Activated CD4-positive, CD25-positive, alpha-beta regulatory T cell treated with anti-CD3 and anti-CD28 coated beads, Interleukin-2, amount 50 U/mL, for 72 hours (primary cell): ENCODE data around the gene ETV6.

ENCODE experiments used
- DNase-seq: peaks from one replicate; pipeline ENCODE4 v3.0.0; 2021

ETV6 gene

GRCh38 chr12:11762723-11763326 is 113.4 kb downstream of the ETV6 start:
- no peak for DNase-seq

- DNase-seq = no peak
These were observed 114.5 kb downstream of the ETV6 start for GRCh38 chr12:11763760-11764520.

GRCh38 chr12:11764837-11765236 is 115.4 kb downstream of the ETV6 start:
- no peak for DNase-seq

- DNase-seq = no peak
These were observed 115.9 kb downstream of the ETV6 start for GRCh38 chr12:11765421-11765816.

GRCh38 chr12:11765817-11766794 is 116.6 kb downstream of the ETV6 start:
- DNase-seq = peak; percentile 59

GRCh38 chr12:11767029-11767724 is 117.7 kb downstream of the ETV6 start:
- DNase-seq = no peak

- DNase-seq = no peak
These were observed 118.3 kb downstream of the ETV6 start for GRCh38 chr12:11767798-11768197.

GRCh38 chr12:11768233-11768965 is 118.9 kb downstream of the ETV6 start:
- no peak for DNase-seq

GRCh38 chr12:11769723-11770514 is 120.4 kb downstream of the ETV6 start:
- DNase-seq = no peak

GRCh38 chr12:11771356-11771755 is 121.9 kb downstream of the ETV6 start:
- DNase-seq = no peak

- no peak for DNase-seq
These were observed 122.5 kb downstream of the ETV6 start for GRCh38 chr12:11771895-11772502.

GRCh38 chr12:11773889-11774677 is 124.6 kb downstream of the ETV6 start:
- DNase-seq = no peak

GRCh38 chr12:11774821-11775220 is 125.3 kb downstream of the ETV6 start:
- DNase-seq = no peak

- DNase-seq = no peak
These were observed 126.8 kb downstream of the ETV6 start for GRCh38 chr12:11776316-11776715.

- no peak for DNase-seq
These were observed 128.0 kb downstream of the ETV6 start for GRCh38 chr12:11777451-11777850.

- DNase-seq = no peak
These were observed 128.5 kb downstream of the ETV6 start for GRCh38 chr12:11777962-11778361.

- no peak for DNase-seq
These were observed 129.5 kb downstream of the ETV6 start for GRCh38 chr12:11778713-11779685.

GRCh38 chr12:11780521-11781101 is 131.1 kb downstream of the ETV6 start:
- DNase-seq = no peak
